Measurements from ENCODE around the gene PACS1. TPM values are rescaled to one million over a fixed set of nuclear protein-coding genes. Genes with fewer than 3 reads are reported as not detected.

Gene PACS1
- total RNA-seq, 1 donor from 2014 or later, result 86.9 TPM

GRCh38 chr11:66243782-66244535 is 173.9 kb downstream of the PACS1 start:
- no peaks in the 10 kb centered on the region for H3K9me3 Mint-ChIP-seq (ENCODE audit: unreplicated experiment)
- no peak for FAIRE-seq

DNA sequence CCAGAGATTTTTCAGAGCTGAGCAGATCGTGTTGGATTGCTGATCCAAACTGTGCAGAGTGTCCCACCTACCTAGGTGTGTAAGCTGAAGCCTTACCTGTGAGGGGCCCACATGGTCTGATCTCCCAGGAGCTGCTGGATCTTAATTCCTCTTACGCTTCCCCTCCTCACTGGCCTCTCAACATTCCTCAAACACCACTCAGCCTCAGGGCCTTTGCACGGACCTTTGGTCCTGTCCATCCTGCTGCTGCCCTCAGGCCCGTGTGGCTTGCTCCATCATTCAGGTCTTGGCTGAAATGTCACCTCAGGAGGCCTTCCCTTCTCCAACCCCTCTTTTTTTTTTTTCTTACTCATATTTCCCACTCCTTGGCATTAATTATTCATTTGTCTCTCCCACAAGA is 177.2 kb downstream of the PACS1 start:
- H3K27ac Mint-ChIP-seq (ENCODE audit: unreplicated experiment), result no peak overlapping the region
- H3K9me3 Mint-ChIP-seq (ENCODE audit: unreplicated experiment), result no peaks in the 10 kb centered on the region
- no peaks in the 10 kb centered on the region for H3K27me3 Mint-ChIP-seq (ENCODE audit: low read depth, unreplicated experiment)
- H3K9ac ChIP-seq (ENCODE audit: low read length), result no peak overlapping the region
- H3K4me1 Mint-ChIP-seq (ENCODE audit: low read depth, unreplicated experiment), result no peaks in the 10 kb centered on the region
- DNase-seq (ENCODE audit: low read depth), result no peak
- no peaks in the 10 kb centered on the region for H3K79me2 ChIP-seq (ENCODE audit: insufficient read depth, low read length)
- no peak overlapping the region for H2AFZ ChIP-seq (ENCODE audit: low read depth, low read length)
- peaks cover 8% of the 10 kb centered on the region for H3K36me3 ChIP-seq (ENCODE audit: insufficient read depth, low read length)
- no peak overlapping the region for H3K4me2 ChIP-seq (ENCODE audit: low read length)
- no peak for FAIRE-seq
- no peaks in the 10 kb centered on the region for H3K4me1 ChIP-seq (ENCODE audit: insufficient read depth, low read length)
- H3K4me3 ChIP-seq (ENCODE audit: insufficient read depth, low read depth, low read length), result no peak overlapping the region
- TF ChIP-seq CTCF (IDR thresholded peaks at IDR 0.05; ENCODE audit: insufficient read depth, low read depth, low read length), result no peak
- TF ChIP-seq EZH2 (IDR thresholded peaks at IDR 0.05; ENCODE audit: insufficient read depth, low read length), result no peak
- H3K27ac ChIP-seq (ENCODE audit: low read depth, low read length), result no peak overlapping the region
- H3K27me3 ChIP-seq (ENCODE audit: insufficient read depth, low read length), result no peaks in the 10 kb centered on the region
- no peak overlapping the region for H3K4me3 Mint-ChIP-seq (ENCODE audit: unreplicated experiment)
- H3K36me3 Mint-ChIP-seq (ENCODE audit: low read depth, unreplicated experiment), result peaks cover 40% of the 10 kb centered on the region
- no peaks in the 10 kb centered on the region for H3K9me3 ChIP-seq (ENCODE audit: insufficient read depth, low read depth, low read length)
- peaks cover 3% of the 10 kb centered on the region for H4K20me1 ChIP-seq (ENCODE audit: insufficient read depth, low read length)

More at GRCh38 chr11:66243782-66244535, 173.9 kb downstream of the PACS1 start:
- Histone ChIP-seq H3K4me1 (ENCODE audit: insufficient read depth, low read length) (no peaks in the 10 kb centered on the region), H3K27me3 (ENCODE audit: insufficient read depth, low read length) (no peaks in the 10 kb centered on the region), H3K9me3 (ENCODE audit: insufficient read depth, low read depth, low read length) (no peaks in the 10 kb centered on the region), H2AFZ (ENCODE audit: low read depth, low read length) (no peak overlapping the region), H4K20me1 (ENCODE audit: insufficient read depth, low read length) (peaks cover 4% of the 10 kb centered on the region), H3K9ac (ENCODE audit: low read length) (no peak overlapping the region), H3K27ac (ENCODE audit: low read depth, low read length) (no peak overlapping the region), H3K4me3 (ENCODE audit: insufficient read depth, low read depth, low read length) (no peak overlapping the region), H3K36me3 (ENCODE audit: insufficient read depth, low read length) (peaks cover 11% of the 10 kb centered on the region), H3K79me2 (ENCODE audit: insufficient read depth, low read length) (no peaks in the 10 kb centered on the region), H3K4me2 (ENCODE audit: low read length) (no peak overlapping the region)
- no peaks in the 10 kb centered on the region for H3K27me3 Mint-ChIP-seq (ENCODE audit: low read depth, unreplicated experiment)
- no peaks in the 10 kb centered on the region for H3K4me1 Mint-ChIP-seq (ENCODE audit: low read depth, unreplicated experiment)
- H3K27ac Mint-ChIP-seq (ENCODE audit: unreplicated experiment), result no peak overlapping the region
- no peak for TF ChIP-seq CTCF (IDR thresholded peaks at IDR 0.05; ENCODE audit: insufficient read depth, low read depth, low read length)
- peaks cover 32% of the 10 kb centered on the region for H3K36me3 Mint-ChIP-seq (ENCODE audit: low read depth, unreplicated experiment)
- no peak for DNase-seq (ENCODE audit: low read depth)
- no peak overlapping the region for H3K4me3 Mint-ChIP-seq (ENCODE audit: unreplicated experiment)

DNA sequence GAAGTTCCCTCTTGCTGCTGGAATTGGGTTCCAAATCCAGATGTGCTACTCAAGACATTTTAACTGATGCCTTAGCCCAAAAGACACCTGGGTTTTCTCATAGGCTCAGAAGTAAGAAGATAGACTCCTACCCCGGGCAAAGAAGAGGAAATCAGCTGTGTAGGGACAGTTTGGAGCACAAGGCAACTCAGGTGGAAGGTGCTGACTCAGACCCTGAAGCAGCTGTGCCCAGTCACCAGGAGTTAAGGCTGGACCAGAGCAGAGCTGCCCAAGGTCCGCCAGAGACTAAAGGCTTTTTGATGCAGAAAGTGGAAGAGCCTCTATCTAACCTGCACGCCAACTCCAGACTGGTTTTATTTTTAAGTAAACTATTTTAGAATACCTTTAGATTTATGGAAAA is 177.7 kb downstream of the PACS1 start:
- Histone ChIP-seq H3K79me2 (ENCODE audit: insufficient read depth, low read length) (no peaks in the 10 kb centered on the region), H3K4me1 (ENCODE audit: insufficient read depth, low read length) (no peaks in the 10 kb centered on the region), H3K4me3 (ENCODE audit: insufficient read depth, low read depth, low read length) (no peak overlapping the region), H3K9me3 (ENCODE audit: insufficient read depth, low read depth, low read length) (no peaks in the 10 kb centered on the region), H3K4me2 (ENCODE audit: low read length) (no peak overlapping the region), H4K20me1 (ENCODE audit: insufficient read depth, low read length) (no peaks in the 10 kb centered on the region), H3K27ac (ENCODE audit: low read depth, low read length) (no peak overlapping the region), H2AFZ (ENCODE audit: low read depth, low read length) (no peak overlapping the region), H3K36me3 (ENCODE audit: insufficient read depth, low read length) (peaks cover 3% of the 10 kb centered on the region), H3K9ac (ENCODE audit: low read length) (no peak overlapping the region), H3K27me3 (ENCODE audit: insufficient read depth, low read length) (no peaks in the 10 kb centered on the region)
- Mint-ChIP-seq H3K4me3 (ENCODE audit: unreplicated experiment) (no peak overlapping the region), H3K4me1 (ENCODE audit: low read depth, unreplicated experiment) (no peaks in the 10 kb centered on the region), H3K27ac (ENCODE audit: unreplicated experiment) (no peak overlapping the region), H3K27me3 (ENCODE audit: low read depth, unreplicated experiment) (no peaks in the 10 kb centered on the region), H3K36me3 (ENCODE audit: low read depth, unreplicated experiment) (peaks cover 40% of the 10 kb centered on the region), H3K9me3 (ENCODE audit: unreplicated experiment) (no peaks in the 10 kb centered on the region)
- DNase-seq (ENCODE audit: low read depth), result no peak
- no peak for TF ChIP-seq CTCF (IDR thresholded peaks at IDR 0.05; ENCODE audit: insufficient read depth, low read depth, low read length)
- TF ChIP-seq EZH2 (IDR thresholded peaks at IDR 0.05; ENCODE audit: insufficient read depth, low read length), result no peak
- FAIRE-seq, result no peak

Data from astrocyte (in vitro differentiated cells and primary cell).